ENCODE results near the gene UVRAG.

The UVRAG gene

GRCh38 chr11:76120513-76121101, 305.6 kb downstream of the UVRAG start:
- DNase-seq: peak in 1 of 2 experiments; percentile 51

- no peak for DNase-seq
These were observed 308.2 kb downstream of the UVRAG start for GRCh38 chr11:76123248-76123647.

- no peak for DNase-seq
These were observed 310.1 kb downstream of the UVRAG start for GRCh38 chr11:76124905-76125770.

- DNase-seq: no peak
These were observed 314.7 kb downstream of the UVRAG start for GRCh38 chr11:76129729-76130128.

- no peak for DNase-seq
These were observed 316.1 kb downstream of the UVRAG start for GRCh38 chr11:76131142-76131541.

DNA sequence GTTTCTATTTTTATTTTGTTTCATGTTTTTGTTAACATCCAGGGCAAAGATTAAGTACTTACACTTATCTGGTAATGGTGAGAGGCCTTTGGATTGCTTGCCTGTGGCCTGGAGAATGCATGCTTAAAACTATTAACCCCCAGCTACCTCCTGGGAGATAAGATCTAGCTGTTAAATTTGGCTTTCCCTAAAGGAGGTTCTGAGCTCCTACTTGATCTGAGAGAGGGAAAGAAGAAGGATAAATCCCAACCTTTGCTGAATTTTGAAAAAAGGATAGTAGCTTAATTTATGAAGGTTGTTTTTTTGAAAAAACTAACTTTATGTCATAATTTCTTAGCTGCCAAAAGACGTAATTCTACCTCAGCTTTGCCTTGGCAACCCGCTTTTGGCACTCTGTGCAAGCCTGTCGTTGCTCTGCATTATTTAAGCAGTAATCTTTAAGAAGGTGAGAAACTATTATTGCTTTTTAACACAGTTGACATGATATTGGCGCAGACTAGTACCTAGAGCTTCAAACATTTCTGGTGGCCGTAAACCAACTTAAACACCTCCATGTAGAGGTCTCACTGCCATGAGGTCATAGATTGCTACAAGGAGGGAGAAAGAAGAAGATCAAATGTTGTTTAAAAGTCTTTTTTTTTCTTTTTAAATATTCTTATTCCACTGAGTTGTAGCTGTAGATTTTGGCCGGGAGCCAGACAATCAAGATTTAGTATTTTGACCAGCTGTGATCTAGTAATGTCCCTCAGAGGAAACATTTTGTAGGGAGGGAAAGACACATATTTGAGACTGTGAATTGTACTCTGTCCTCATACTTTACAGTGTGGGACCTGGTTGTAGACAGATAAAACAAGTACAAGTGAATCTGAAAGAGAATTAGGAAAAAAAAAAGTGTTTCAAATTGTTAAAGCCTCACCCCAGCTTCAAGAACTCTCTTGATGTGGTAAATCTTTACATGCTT, 316.9 kb downstream of the UVRAG start:
- no peak for DNase-seq

DNA sequence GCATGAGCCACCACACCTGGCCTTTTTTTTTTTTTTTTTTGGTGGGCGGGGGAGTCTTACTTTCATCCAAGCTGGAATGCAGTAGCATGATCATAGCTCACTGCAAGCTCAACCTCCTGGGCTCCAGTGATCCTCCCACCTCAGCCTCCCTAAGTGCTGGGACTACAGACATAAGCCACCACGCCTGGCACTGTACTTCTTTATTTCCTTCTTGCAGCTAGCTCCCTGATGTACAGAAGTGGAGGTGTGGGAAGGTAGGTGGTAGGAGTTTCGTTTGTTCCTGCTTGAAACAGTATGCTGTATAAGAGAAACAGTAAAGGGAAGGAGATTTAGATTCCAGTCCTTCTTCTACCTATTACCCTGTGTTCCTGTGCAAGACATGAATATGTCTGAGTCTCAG, 319.2 kb downstream of the UVRAG start:
- DNase-seq: no peak

GRCh38 chr11:76135491-76135890, 320.5 kb downstream of the UVRAG start:
- DNase-seq: no peak

DNA sequence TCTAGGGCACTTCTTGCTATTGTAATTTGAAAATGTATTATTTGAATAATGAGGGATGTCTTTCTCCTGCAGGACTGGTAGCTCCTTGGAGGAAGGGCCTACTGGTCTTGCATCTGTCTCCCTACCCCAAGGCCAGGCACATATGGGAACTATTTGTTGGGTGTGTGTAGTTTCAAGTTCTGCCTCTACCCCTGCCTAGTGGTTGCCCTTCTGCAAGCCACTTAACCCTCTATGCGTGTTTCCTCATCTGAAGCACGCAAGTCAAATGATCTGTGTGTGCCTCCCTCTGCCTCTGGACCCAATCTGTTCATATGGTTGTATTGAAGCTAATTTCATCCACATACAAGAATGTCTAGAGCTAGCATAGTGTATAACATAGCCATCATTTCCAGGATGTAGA, 324.3 kb downstream of the UVRAG start:
- no peak for DNase-seq

- no peak for DNase-seq
These were observed 326.0 kb downstream of the UVRAG start for GRCh38 chr11:76140912-76141574.

GRCh38 chr11:76141901-76142588, 327.0 kb downstream of the UVRAG start:
- no peak for DNase-seq

GRCh38 chr11:76143274-76143673, 328.3 kb downstream of the UVRAG start:
- no peak for DNase-seq

GRCh38 chr11:76147106-76147740, 332.2 kb downstream of the UVRAG start:
- no peak for DNase-seq

DNA sequence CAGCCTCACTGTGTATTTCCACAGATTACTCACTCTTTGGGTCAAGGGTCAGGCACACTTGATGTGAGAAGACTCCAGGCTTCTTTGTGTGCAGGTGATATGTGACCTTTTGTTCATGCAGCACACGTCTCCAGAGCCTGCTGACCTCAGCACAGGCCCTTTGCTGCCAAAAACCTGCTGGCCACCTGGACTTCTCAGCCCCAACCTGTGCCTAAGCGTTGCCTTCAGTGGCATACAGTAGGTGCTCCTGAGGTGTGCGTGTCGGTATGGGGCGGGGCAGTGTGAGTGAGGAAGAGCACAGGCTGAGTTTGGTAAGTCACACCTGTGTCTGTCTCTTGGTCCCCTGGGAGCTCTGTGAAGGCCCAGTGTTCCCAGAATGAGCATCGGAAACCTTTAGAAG, 333.2 kb downstream of the UVRAG start:
- no peak for DNase-seq

DNA sequence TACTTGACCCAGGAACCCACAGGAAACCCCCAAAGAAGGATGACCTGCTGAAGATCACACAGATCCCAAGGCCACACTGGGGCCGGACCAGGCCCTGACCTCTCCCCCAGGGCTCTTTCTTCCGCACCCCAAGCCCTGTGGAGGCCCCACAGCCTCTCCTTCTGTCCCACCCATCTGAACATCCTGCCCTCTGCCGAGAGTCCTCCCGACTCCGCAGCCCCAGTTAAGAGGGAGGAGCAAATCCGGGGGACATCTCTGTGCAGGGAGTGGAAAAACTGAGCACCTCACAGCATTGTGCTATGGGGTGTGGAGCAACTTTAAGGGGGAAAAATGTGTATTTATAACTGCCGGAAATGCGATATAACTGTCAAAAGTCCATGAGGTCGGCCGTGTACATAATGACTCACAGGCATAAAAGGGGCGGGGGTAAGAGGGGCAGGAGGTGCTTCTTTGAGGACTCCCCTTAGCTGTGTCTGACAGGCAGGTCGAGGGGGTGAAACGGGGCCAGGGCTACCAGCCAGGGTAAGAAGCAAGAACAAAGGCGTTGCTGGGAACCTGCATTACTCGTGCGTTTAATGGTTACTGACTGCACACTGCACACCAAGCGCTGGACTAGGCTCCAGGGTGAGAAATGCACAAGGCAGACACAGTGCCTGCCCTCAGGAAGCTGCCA, 334.1 kb downstream of the UVRAG start:
- no peak for DNase-seq

- DNase-seq: no peak
These were observed 334.7 kb downstream of the UVRAG start for GRCh38 chr11:76149713-76150112.

GRCh38 chr11:76150141-76150540, 335.1 kb downstream of the UVRAG start:
- no peak for DNase-seq

- DNase-seq: peak; percentile 62 to 80
These were observed 336.6 kb downstream of the UVRAG start for GRCh38 chr11:76151556-76152085.

GRCh38 chr11:76152086-76152681, 337.2 kb downstream of the UVRAG start:
- peak; percentile 24 to 46 for DNase-seq
